Measurements from ENCODE around the gene NDUFA11.
"Not testable (repeated sequence)": the region's sequence is repeated elsewhere in the genome, so short reads cannot be mapped to it uniquely, and the experiment has no call there.

The NDUFA11 gene

GRCh38 chr19:5877882-5878281 is 25.7 kb downstream of the NDUFA11 start:
- no peak overlapping the region for H3K4me3 ChIP-seq (ENCODE audit: low read length)
- TF ChIP-seq CTCF (conservative IDR thresholded peaks at IDR 0.05; ENCODE audit: low read length) = no peak
- no peak for DNase-seq (ENCODE audit: low read depth)

- no peak for TF ChIP-seq CTCF (conservative IDR thresholded peaks at IDR 0.05; ENCODE audit: low read length)
These were observed 26.2 kb downstream of the NDUFA11 start for GRCh38 chr19:5877427-5877826.

GRCh38 chr19:5874496-5874895 is 29.1 kb downstream of the NDUFA11 start:
- peak; percentile 67 for DNase-seq (ENCODE audit: low read depth)
- H3K4me3 ChIP-seq (ENCODE audit: low read length) = not testable (repeated sequence)

More at GRCh38 chr19:5877427-5877826, 26.2 kb downstream of the NDUFA11 start:
- no peak overlapping the region for H3K4me3 ChIP-seq (ENCODE audit: low read length)
- DNase-seq (ENCODE audit: low read depth) = no peak

GRCh38 chr19:5873617-5874199 is 29.9 kb downstream of the NDUFA11 start:
- DNase-seq (ENCODE audit: low read depth) = no peak
- no peak for TF ChIP-seq CTCF (conservative IDR thresholded peaks at IDR 0.05; ENCODE audit: low read length)
- no peak overlapping the region for H3K4me3 ChIP-seq (ENCODE audit: low read length)

- H3K4me3 ChIP-seq (ENCODE audit: low read length) = no peak overlapping the region
- DNase-seq (ENCODE audit: low read depth) = peak; percentile 25
- TF ChIP-seq CTCF (conservative IDR thresholded peaks at IDR 0.05; ENCODE audit: low read length) = no peak
These were observed 32.6 kb downstream of the NDUFA11 start for GRCh38 chr19:5870986-5871394.

GRCh38 chr19:5867201-5868136 is 36.1 kb downstream of the NDUFA11 start:
- TF ChIP-seq CTCF (conservative IDR thresholded peaks at IDR 0.05; ENCODE audit: low read length) = no peak
- no peak overlapping the region for H3K4me3 ChIP-seq (ENCODE audit: low read length)
- DNase-seq (ENCODE audit: low read depth) = no peak

- no peak overlapping the region for H3K4me3 ChIP-seq (ENCODE audit: low read length)
- TF ChIP-seq CTCF (conservative IDR thresholded peaks at IDR 0.05; ENCODE audit: low read length) = no peak
- DNase-seq (ENCODE audit: low read depth) = no peak
These were observed 37.8 kb downstream of the NDUFA11 start for GRCh38 chr19:5865772-5866171.

Measured in AG10803 (cell line).